BLaER1 (cell line): ENCODE measurements around the gene KCNIP4.

ENCODE experiments used
- H3K27ac ChIP-seq: shearing (Covaris generic); formaldehyde crosslinking; 2 replicates; pipeline ENCODE4 v1.8.1; 2022
- H3K27me3 ChIP-seq: shearing (Covaris generic); formaldehyde crosslinking; 2 replicates; pipeline ENCODE4 v1.8.1; 2022
- H3K36me3 ChIP-seq: shearing (Covaris generic); formaldehyde crosslinking; 2 replicates; pipeline ENCODE4 v1.8.1; 2022
- H3K4me1 ChIP-seq: shearing (Covaris generic); formaldehyde crosslinking; 2 replicates; pipeline ENCODE4 v1.8.1; 2022
- H3K4me2 ChIP-seq: shearing (Covaris generic); formaldehyde crosslinking; 2 replicates; pipeline ENCODE4 v1.8.1; 2022
- H3K4me3 ChIP-seq: shearing (Covaris generic); formaldehyde crosslinking; 2 replicates; pipeline ENCODE4 v1.8.1; 2022
- H3K9ac ChIP-seq: shearing (Covaris generic); formaldehyde crosslinking; 2 replicates; pipeline ENCODE4 v1.8.1; 2022
- H3K9me3 ChIP-seq: shearing (Covaris generic); formaldehyde crosslinking; 2 replicates; pipeline ENCODE4 v1.8.1; 2022
- H4K20me1 ChIP-seq: shearing (Covaris generic); formaldehyde crosslinking; 2 replicates; pipeline ENCODE4 v1.8.1; 2022
- Cebpa-rat ChIP-seq: shearing (Covaris generic); IDR thresholded peaks from 2 replicates; pipeline ENCODE4 v1.8.1; 2022

Gene KCNIP4

GRCh38 chr4:21018817-21019216 is 929.8 kb downstream of the KCNIP4 start:
- H3K27ac ChIP-seq, result no peak overlapping the region
- no peak for TF ChIP-seq Cebpa-rat

GRCh38 chr4:21013501-21013900 is 935.1 kb downstream of the KCNIP4 start:
- TF ChIP-seq Cebpa-rat, result no peak
- H3K9me3 ChIP-seq, result no peaks in the 10 kb centered on the region
- no peak overlapping the region for H3K4me3 ChIP-seq
- H3K4me2 ChIP-seq, result no peak overlapping the region
- no peaks in the 10 kb centered on the region for H3K4me1 ChIP-seq
- no peaks in the 10 kb centered on the region for H3K36me3 ChIP-seq
- H3K27ac ChIP-seq, result no peak overlapping the region
- no peaks in the 10 kb centered on the region for H3K27me3 ChIP-seq
- H4K20me1 ChIP-seq, result no peaks in the 10 kb centered on the region
- no peak overlapping the region for H3K9ac ChIP-seq

More at GRCh38 chr4:21018817-21019216, 929.8 kb downstream of the KCNIP4 start:
- no peak overlapping the region for H3K4me2 ChIP-seq
- no peaks in the 10 kb centered on the region for H4K20me1 ChIP-seq
- H3K27me3 ChIP-seq, result no peaks in the 10 kb centered on the region
- H3K36me3 ChIP-seq, result no peaks in the 10 kb centered on the region
- H3K4me3 ChIP-seq, result no peak overlapping the region
- no peak overlapping the region for H3K9ac ChIP-seq
- H3K4me1 ChIP-seq, result no peaks in the 10 kb centered on the region
- no peaks in the 10 kb centered on the region for H3K9me3 ChIP-seq

- no peak overlapping the region for H3K27ac ChIP-seq
- no peaks in the 10 kb centered on the region for H3K27me3 ChIP-seq
- TF ChIP-seq Cebpa-rat, result no peak
- no peak overlapping the region for H3K4me3 ChIP-seq
- no peak overlapping the region for H3K9ac ChIP-seq
- H3K4me2 ChIP-seq, result no peak overlapping the region
- H3K9me3 ChIP-seq, result no peaks in the 10 kb centered on the region
- H3K4me1 ChIP-seq, result no peaks in the 10 kb centered on the region
- H4K20me1 ChIP-seq, result no peaks in the 10 kb centered on the region
- no peaks in the 10 kb centered on the region for H3K36me3 ChIP-seq
These were observed 935.7 kb downstream of the KCNIP4 start for GRCh38 chr4:21012851-21013331.

GRCh38 chr4:21011106-21011505 is 937.5 kb downstream of the KCNIP4 start:
- H4K20me1 ChIP-seq, result no peaks in the 10 kb centered on the region
- H3K4me1 ChIP-seq, result no peaks in the 10 kb centered on the region
- TF ChIP-seq Cebpa-rat, result no peak
- H3K36me3 ChIP-seq, result no peaks in the 10 kb centered on the region
- no peaks in the 10 kb centered on the region for H3K27me3 ChIP-seq
- no peak overlapping the region for H3K9ac ChIP-seq
- H3K4me2 ChIP-seq, result no peak overlapping the region
- no peaks in the 10 kb centered on the region for H3K9me3 ChIP-seq
- no peak overlapping the region for H3K27ac ChIP-seq
- H3K4me3 ChIP-seq, result no peak overlapping the region

- no peaks in the 10 kb centered on the region for H3K4me1 ChIP-seq
- no peaks in the 10 kb centered on the region for H4K20me1 ChIP-seq
- no peak overlapping the region for H3K9ac ChIP-seq
- no peak overlapping the region for H3K4me3 ChIP-seq
- H3K36me3 ChIP-seq, result no peaks in the 10 kb centered on the region
- no peaks in the 10 kb centered on the region for H3K27me3 ChIP-seq
- H3K9me3 ChIP-seq, result no peaks in the 10 kb centered on the region
- no peak overlapping the region for H3K4me2 ChIP-seq
- no peak for TF ChIP-seq Cebpa-rat
- H3K27ac ChIP-seq, result no peak overlapping the region
These were observed 938.6 kb downstream of the KCNIP4 start for GRCh38 chr4:21009956-21010355.

- Histone ChIP-seq H3K9ac (no peak overlapping the region), H3K27me3 (no peaks in the 10 kb centered on the region), H3K36me3 (no peaks in the 10 kb centered on the region), H3K4me1 (no peaks in the 10 kb centered on the region), H3K27ac (no peak overlapping the region), H3K4me3 (no peak overlapping the region), H3K9me3 (no peaks in the 10 kb centered on the region), H4K20me1 (no peaks in the 10 kb centered on the region), H3K4me2 (no peak overlapping the region)
- TF ChIP-seq Cebpa-rat, result peak; percentile 60; the same call in 1 of the 2 replicates
These were observed 942.9 kb downstream of the KCNIP4 start for GRCh38 chr4:21005647-21006046.

GRCh38 chr4:21002976-21003375 is 945.6 kb downstream of the KCNIP4 start:
- no peaks in the 10 kb centered on the region for H3K9me3 ChIP-seq
- no peaks in the 10 kb centered on the region for H3K27me3 ChIP-seq
- H3K36me3 ChIP-seq, result no peaks in the 10 kb centered on the region
- H4K20me1 ChIP-seq, result no peaks in the 10 kb centered on the region
- TF ChIP-seq Cebpa-rat, result no peak
- H3K4me1 ChIP-seq, result no peaks in the 10 kb centered on the region
- H3K4me2 ChIP-seq, result no peak overlapping the region
- no peak overlapping the region for H3K4me3 ChIP-seq
- H3K27ac ChIP-seq, result no peak overlapping the region
- H3K9ac ChIP-seq, result no peak overlapping the region

- no peak overlapping the region for H3K4me3 ChIP-seq
- H4K20me1 ChIP-seq, result no peaks in the 10 kb centered on the region
- no peaks in the 10 kb centered on the region for H3K9me3 ChIP-seq
- TF ChIP-seq Cebpa-rat, result no peak
- no peaks in the 10 kb centered on the region for H3K4me1 ChIP-seq
- no peak overlapping the region for H3K4me2 ChIP-seq
- H3K36me3 ChIP-seq, result no peaks in the 10 kb centered on the region
- H3K9ac ChIP-seq, result no peak overlapping the region
- no peak overlapping the region for H3K27ac ChIP-seq
- no peaks in the 10 kb centered on the region for H3K27me3 ChIP-seq
These were observed 946.3 kb downstream of the KCNIP4 start for GRCh38 chr4:21002286-21002685.

GRCh38 chr4:21001490-21001889 is 947.1 kb downstream of the KCNIP4 start:
- no peaks in the 10 kb centered on the region for H3K36me3 ChIP-seq
- no peak overlapping the region for H3K9ac ChIP-seq
- H3K27ac ChIP-seq, result no peak overlapping the region
- H3K27me3 ChIP-seq, result no peaks in the 10 kb centered on the region
- H3K9me3 ChIP-seq, result no peaks in the 10 kb centered on the region
- H3K4me3 ChIP-seq, result no peak overlapping the region
- TF ChIP-seq Cebpa-rat, result no peak
- no peaks in the 10 kb centered on the region for H3K4me1 ChIP-seq
- H3K4me2 ChIP-seq, result no peak overlapping the region
- no peaks in the 10 kb centered on the region for H4K20me1 ChIP-seq

GRCh38 chr4:20997886-20998285 is 950.7 kb downstream of the KCNIP4 start:
- Histone ChIP-seq H3K36me3 (no peaks in the 10 kb centered on the region), H3K27ac (no peak overlapping the region), H3K4me2 (no peak overlapping the region), H3K4me1 (no peaks in the 10 kb centered on the region), H4K20me1 (no peaks in the 10 kb centered on the region), H3K9me3 (no peaks in the 10 kb centered on the region), H3K4me3 (no peak overlapping the region), H3K9ac (no peak overlapping the region), H3K27me3 (no peaks in the 10 kb centered on the region)
- TF ChIP-seq Cebpa-rat, result no peak

GRCh38 chr4:20995610-20996009 is 953.0 kb downstream of the KCNIP4 start:
- Histone ChIP-seq H3K27me3 (no peaks in the 10 kb centered on the region), H4K20me1 (no peaks in the 10 kb centered on the region), H3K27ac (no peak overlapping the region), H3K4me3 (no peak overlapping the region), H3K4me1 (no peaks in the 10 kb centered on the region), H3K9me3 (no peaks in the 10 kb centered on the region), H3K36me3 (no peaks in the 10 kb centered on the region), H3K4me2 (no peak overlapping the region), H3K9ac (no peak overlapping the region)
- no peak for TF ChIP-seq Cebpa-rat
